Esophagus muscularis mucosa (tissue), 3 donors: ENCODE data around the gene JADE1.

Experiments used
- CTCF ChIP-seq, 3 experiments: fragments of 200-600 bp in 2 of 3; fragments of 450-650 bp in 1 of 3; sonication (generic) in 2 of 3; IDR thresholded peaks; one replicate each; pipeline ENCODE4 v1.5.1; 2017 to 2019; ENCODE audit warnings: antibody characterized with exemption in 3 of 3, mild to moderate bottlenecking in 2 of 3, moderate library complexity in 1 of 3
- POLR2A ChIP-seq: fragments of 450-650 bp; IDR thresholded peaks from one replicate; pipeline ENCODE4 v1.6.1; 2017; ENCODE audit warnings: antibody characterized with exemption, moderate library complexity, mild to moderate bottlenecking, low read depth
- POLR2AphosphoS5 ChIP-seq, 2 donors: sonication (generic); formaldehyde crosslinking; IDR thresholded peaks; one replicate each; pipeline ENCODE4 v1.6.1; 2017; ENCODE audit warnings: antibody characterized with exemption in 2 of 2

- TF ChIP-seq CTCF (IDR thresholded peaks at IDR 0.05): no peak
- TF ChIP-seq POLR2A: no peak
- no peak for TF ChIP-seq POLR2AphosphoS5 (IDR thresholded peaks at IDR 0.05)
These were observed 9.7 kb downstream of the JADE1 start for GRCh38 chr4:128819082-128819742.
